CD4-positive, alpha-beta T cell (primary cell): ENCODE measurements around the gene SPRY4. TPM values are rescaled to one million over a fixed set of nuclear protein-coding genes. Genes with fewer than 3 reads are reported as not detected.

Experiments used
- ATAC-seq: fragments of 200-7000 bp; cut with Tn5 transposase; one replicate; pipeline ENCODE4 v1.10.0; 2022; ENCODE audit warnings: mild to moderate bottlenecking; ENCODE audit not compliant: poor library complexity
- CTCF ChIA-PET: fragments of 350-600 bp; sonication (Branson Sonifier 250); formaldehyde crosslinking; loops from one replicate; lab custom pipeline; 2021; ENCODE audit warnings: antibody characterized with exemption, inconsistent platforms; lab: Charles Lee
- POLR2A ChIA-PET: fragments of 350-600 bp; sonication (Branson Sonifier 250); formaldehyde crosslinking; loops from one replicate; lab custom pipeline; 2021; ENCODE audit warnings: antibody characterized with exemption, inconsistent platforms; lab: Charles Lee
- DNase-seq, 14 experiments: peaks; one replicate each; pipeline ENCODE4 v3.0.0-alpha.2; 2013 to 2020; ENCODE audit warnings: mixed read lengths in 2 of 14
- H3K27ac ChIP-seq, 2 donors: one replicate each; pipeline versions ENCODE4 v1.5.1 to v1.7.0; 2013; ENCODE audit warnings: low read length in 2 of 2, low read depth in 1 of 2, mild to moderate bottlenecking in 1 of 2
- H3K27me3 ChIP-seq, 2 experiments: 1 replicate in 1 of 2; 2 replicates in 1 of 2; pipeline versions ENCODE4 v1.6.1 to v1.7.0; 2013; ENCODE audit warnings: low read length in 2 of 2, control low read depth in 1 of 2, mild to moderate bottlenecking in 1 of 2, moderate library complexity in 1 of 2; ENCODE audit not compliant: insufficient read depth in 2 of 2, control insufficient read depth in 1 of 2
- H3K36me3 ChIP-seq: one replicate; pipeline ENCODE4 v1.6.1; 2013; ENCODE audit warnings: low read length, control low read depth; ENCODE audit not compliant: insufficient read depth
- H3K4me1 ChIP-seq: one replicate; pipeline ENCODE4 v1.6.1; 2013; ENCODE audit warnings: low read length, control low read depth; ENCODE audit not compliant: insufficient read depth
- H3K4me3 ChIP-seq: one replicate; pipeline ENCODE4 v1.5.1; 2013; ENCODE audit warnings: mild to moderate bottlenecking, low read length, moderate library complexity
- H3K9me3 ChIP-seq, 2 experiments: 1 replicate in 1 of 2; 2 replicates in 1 of 2; pipeline versions ENCODE4 v1.6.1 to v1.7.0; 2013; ENCODE audit warnings: low read length in 2 of 2, mild to moderate bottlenecking in 2 of 2, control low read depth in 1 of 2, moderate library complexity in 1 of 2; ENCODE audit not compliant: control insufficient read depth in 1 of 2, insufficient read depth in 1 of 2
- H3K27ac Mint-ChIP-seq: one replicate; pipeline ENCODE4 v1.8.0; 2020; ENCODE audit warnings: mixed read lengths
- H3K27me3 Mint-ChIP-seq: one replicate; pipeline ENCODE4 v1.8.0; 2021; ENCODE audit warnings: mixed read lengths
- H3K36me3 Mint-ChIP-seq: one replicate; pipeline ENCODE4 v1.8.0; 2021; ENCODE audit warnings: low read depth, mixed read lengths
- H3K4me1 Mint-ChIP-seq: one replicate; pipeline ENCODE4 v1.8.0; 2021; ENCODE audit warnings: low read depth, mixed read lengths
- H3K4me3 Mint-ChIP-seq: one replicate; pipeline ENCODE4 v1.8.0; 2020; ENCODE audit warnings: mild to moderate bottlenecking, mixed read lengths
- H3K9me3 Mint-ChIP-seq: one replicate; pipeline ENCODE4 v1.8.0; 2020; ENCODE audit warnings: mixed read lengths
- CTCF ChIP-seq: fragments of 200-600 bp; IDR thresholded peaks from one replicate; pipeline ENCODE4 v1.8.0; 2022; ENCODE audit warnings: antibody characterized with exemption, mild to moderate bottlenecking
- intact Hi-C, 2 experiments: fragments of 100-400 bp; cut with DNase I in 1 of 2; cut with micrococcal nuclease in 1 of 2; formaldehyde crosslinking; loops; one replicate each; pipeline versions ENCODE4 v1.15.1 to v1.9.0; 2023 to 2025; cut with DNase I, micrococcal nuclease
- total RNA-seq, 174 experiments: library from RNA in 2 of 174; stranded (reverse) in 2 of 174; gene quantifications; one replicate each; pipeline ENCODE4 v1.2.3 and lab custom pipeline; 2021 to 2026

Gene SPRY4
- total RNA-seq, 2 experiments from 2014 or later: 0.16 to 0.34 TPM

GRCh38 chr5:142360607-142361120 is 35.8 kb upstream of the SPRY4 start:
- DNase-seq: no peak
- no peaks in the 10 kb centered on the region for H3K27me3 Mint-ChIP-seq
- no peaks in the 10 kb centered on the region for H3K9me3 Mint-ChIP-seq
- H3K4me1 Mint-ChIP-seq: peaks cover 50% of the 10 kb centered on the region
- POLR2A ChIA-PET: no interaction called here
- Histone ChIP-seq H3K4me1 (peaks cover 41% of the 10 kb centered on the region), H3K9me3 (no peaks in the 10 kb centered on the region), H3K27ac (no peak overlapping the region), H3K4me3 (no peak overlapping the region), H3K27me3 (no peaks in the 10 kb centered on the region), H3K36me3 (no peaks in the 10 kb centered on the region)
- no peak for TF ChIP-seq CTCF
- no peak overlapping the region for H3K4me3 Mint-ChIP-seq
- intact Hi-C loops: no loop called here
- no peak for ATAC-seq
- CTCF ChIA-PET: no interaction called here
- no peaks in the 10 kb centered on the region for H3K36me3 Mint-ChIP-seq
- H3K27ac Mint-ChIP-seq: no peak overlapping the region

DNA sequence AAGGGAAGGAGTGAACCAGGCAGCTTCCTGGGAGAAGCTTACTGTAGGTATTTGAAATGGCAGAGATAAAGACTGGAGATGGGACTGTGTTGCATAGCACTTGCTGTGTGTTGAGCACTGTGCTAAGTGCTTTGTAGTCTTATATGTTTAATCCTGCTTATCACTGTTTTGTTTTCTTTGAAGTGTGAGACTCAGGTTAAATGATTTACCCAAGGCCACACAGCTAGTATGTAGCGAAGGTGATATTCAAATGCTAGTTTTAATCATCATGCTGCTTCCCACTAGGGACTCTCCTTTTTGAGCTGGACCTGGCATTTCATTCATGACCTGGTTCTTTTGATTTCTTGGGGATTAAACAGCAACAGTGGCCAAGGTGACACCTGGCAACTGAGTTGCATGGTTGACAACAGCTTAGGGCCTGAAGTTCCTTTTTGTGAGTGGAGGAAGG is 35.3 kb upstream of the SPRY4 start:
- Histone ChIP-seq H3K9me3 (no peaks in the 10 kb centered on the region), H3K27me3 (no peaks in the 10 kb centered on the region), H3K4me3 (no peak overlapping the region), H3K4me1 (peaks cover 42% of the 10 kb centered on the region), H3K27ac (no peak overlapping the region), H3K36me3 (no peaks in the 10 kb centered on the region)
- ChIA-PET POLR2A (interaction anchor here (1.2 kb wide), 1 partner anchor 136 kb away, joined by 6 read pairs; no protein-coding TSS in a partner anchor), CTCF (interaction anchor here (0.8 to 1.0 kb wide), 2 partner anchors 10 to 36 kb away, joined by 3 read pairs; partner anchors contain the start of gene SPRY4)
- ATAC-seq: no peak
- no peaks in the 10 kb centered on the region for H3K27me3 Mint-ChIP-seq
- H3K36me3 Mint-ChIP-seq: no peaks in the 10 kb centered on the region
- H3K4me1 Mint-ChIP-seq: peaks cover 51% of the 10 kb centered on the region
- H3K4me3 Mint-ChIP-seq: no peak overlapping the region
- H3K9me3 Mint-ChIP-seq: no peaks in the 10 kb centered on the region
- DNase-seq: no peak
- no peak for TF ChIP-seq CTCF
- no peak overlapping the region for H3K27ac Mint-ChIP-seq
- intact Hi-C loops: no loop called here

- no peak overlapping the region for H3K4me3 ChIP-seq
- no peaks in the 10 kb centered on the region for H3K9me3 ChIP-seq
- H3K36me3 Mint-ChIP-seq: no peaks in the 10 kb centered on the region
- ChIA-PET POLR2A (interaction anchor here (1.5 to 3.4 kb wide), 3 partner anchors 34 to 74 kb away, joined by 4 to 16 read pairs (median 5); partner anchors contain the start of gene SPRY4), CTCF (no interaction called here)
- H3K27ac Mint-ChIP-seq: no peak overlapping the region
- ATAC-seq (no peak), DNase-seq (no peak)
- H3K4me3 Mint-ChIP-seq: peak overlapping the region; percentile 4
- H3K27ac ChIP-seq: no peak overlapping the region
- no peaks in the 10 kb centered on the region for H3K9me3 Mint-ChIP-seq
- no peaks in the 10 kb centered on the region for H3K27me3 Mint-ChIP-seq
- TF ChIP-seq CTCF: no peak
- peaks cover 42% of the 10 kb centered on the region for H3K4me1 ChIP-seq
- H3K36me3 ChIP-seq: no peaks in the 10 kb centered on the region
- no peaks in the 10 kb centered on the region for H3K27me3 ChIP-seq
- peaks cover 60% of the 10 kb centered on the region for H3K4me1 Mint-ChIP-seq
- intact Hi-C loops: loop anchor here (2.0 to 10.0 kb wide), 6 partner anchors 74 to 1829 kb away; partner anchors contain the start of genes ARAP3 (in 1 of the 2) and GNPDA1 (in 1 of the 2)
Observed at GRCh38 chr5:142358648-142359047, 33.8 kb upstream of the SPRY4 start.
